Erythroblast (primary cell): Measurements from ENCODE around the gene PTK7.
"Not testable (repeated sequence)": the region's sequence is repeated elsewhere in the genome, so short reads cannot be mapped to it uniquely, and the experiment has no call there.

Experiments used
- DNase-seq, 2 experiments: peaks; one replicate each; lab custom pipeline; 2025; lab: John Stamatoyannopoulos, UW
- GATA1 ChIP-seq: IDR thresholded peaks from 2 replicates; pipeline ENCODE4 v1.6.1; 2011; ENCODE audit warnings: low read depth, mild to moderate bottlenecking, control low read depth, low read length, moderate library complexity
- POLR2A ChIP-seq: IDR thresholded peaks from 2 replicates; pipeline ENCODE4 v1.6.1; 2011; ENCODE audit warnings: mild to moderate bottlenecking, low read length

PTK7 gene

DNA sequence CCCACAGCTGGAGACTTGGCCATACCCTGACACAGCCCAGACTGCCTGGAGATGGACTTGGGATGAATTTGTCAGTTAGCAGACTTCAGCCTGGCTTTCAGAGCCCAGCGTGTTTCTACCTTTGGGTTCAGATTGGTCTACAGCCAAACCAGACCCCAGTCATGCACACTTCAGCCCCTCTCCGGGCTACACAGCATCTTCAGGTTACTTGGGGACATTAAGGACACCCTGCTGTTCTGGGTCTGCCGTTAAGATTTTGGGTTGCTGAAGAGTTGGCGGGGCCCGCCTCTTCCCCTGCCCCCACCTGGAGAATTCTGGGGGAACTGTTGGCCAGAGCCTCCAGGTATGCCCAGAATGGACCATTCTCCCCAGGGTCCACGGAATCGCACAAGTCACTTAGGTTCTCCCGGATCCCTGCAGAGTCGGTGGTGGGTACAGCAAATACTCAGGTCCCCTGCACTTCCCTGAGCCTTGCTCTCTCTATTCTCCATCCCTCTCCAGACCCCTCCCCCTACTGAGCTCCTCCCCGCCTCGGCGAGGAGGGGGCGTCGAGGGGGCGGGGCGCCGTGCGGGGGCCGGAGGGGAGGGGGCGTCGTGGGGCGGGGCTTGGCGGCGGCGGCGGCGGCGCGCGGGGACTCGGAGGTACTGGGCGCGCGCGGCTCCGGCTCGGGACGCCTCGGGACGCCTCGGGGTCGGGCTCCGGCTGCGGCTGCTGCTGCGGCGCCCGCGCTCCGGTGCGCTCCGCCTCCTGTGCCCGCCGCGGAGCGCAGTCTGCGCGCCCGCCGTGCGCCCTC is at the start of gene PTK7:
Gene PTK7, plus strand, starts transcription at position 645 of the 794 bp plus-strand sequence. CDS start 175 bp downstream, outside the sequence.
- DNase-seq: no peak

DNA sequence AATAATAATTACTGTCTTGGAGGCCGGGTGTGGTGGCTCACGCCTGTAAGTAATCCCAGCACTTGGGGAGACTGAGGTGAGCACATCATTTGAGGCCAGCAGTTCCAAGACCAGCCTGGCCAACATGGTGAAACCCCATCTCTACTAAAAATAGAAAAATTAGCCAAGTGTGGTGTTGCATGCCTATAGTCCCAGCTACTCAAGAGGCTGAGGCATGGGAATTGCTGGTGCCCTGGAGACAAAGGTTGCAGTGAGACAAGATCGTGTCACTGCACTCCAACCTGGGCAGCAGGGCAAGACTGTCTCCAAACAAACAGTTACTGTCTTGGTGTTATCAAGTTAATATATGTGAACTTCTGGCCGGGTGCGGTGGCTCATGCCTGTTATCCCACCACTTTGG is 49.7 kb upstream of the PTK7 start:
- TF ChIP-seq GATA1 (no peak), POLR2A (no peak)
- no peak for DNase-seq

More for the DNA sequence above, at the start of gene PTK7:
- no peak for TF ChIP-seq POLR2A
- no peak for TF ChIP-seq GATA1

DNA sequence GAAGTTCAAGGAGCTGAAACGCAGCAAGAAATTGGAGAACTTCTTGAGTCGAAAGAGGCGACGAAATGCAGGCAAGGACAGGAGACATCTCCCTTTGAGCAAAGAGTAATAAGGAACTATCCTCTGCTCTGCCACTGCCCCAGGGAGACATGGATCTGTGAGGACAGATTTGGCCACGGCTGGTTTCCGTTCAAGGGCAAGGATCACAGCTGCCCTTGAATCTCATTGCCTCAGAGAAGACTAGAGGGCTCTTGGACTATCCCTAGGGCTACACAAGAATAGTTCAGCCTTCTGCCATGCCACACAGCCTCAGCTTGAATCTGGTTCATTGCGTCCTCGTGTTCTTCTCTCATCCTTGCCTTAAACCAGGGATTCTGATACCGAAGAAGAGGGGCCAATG is 47.0 kb upstream of the PTK7 start:
- DNase-seq: no peak
- TF ChIP-seq GATA1 (no peak), POLR2A (no peak)

DNA sequence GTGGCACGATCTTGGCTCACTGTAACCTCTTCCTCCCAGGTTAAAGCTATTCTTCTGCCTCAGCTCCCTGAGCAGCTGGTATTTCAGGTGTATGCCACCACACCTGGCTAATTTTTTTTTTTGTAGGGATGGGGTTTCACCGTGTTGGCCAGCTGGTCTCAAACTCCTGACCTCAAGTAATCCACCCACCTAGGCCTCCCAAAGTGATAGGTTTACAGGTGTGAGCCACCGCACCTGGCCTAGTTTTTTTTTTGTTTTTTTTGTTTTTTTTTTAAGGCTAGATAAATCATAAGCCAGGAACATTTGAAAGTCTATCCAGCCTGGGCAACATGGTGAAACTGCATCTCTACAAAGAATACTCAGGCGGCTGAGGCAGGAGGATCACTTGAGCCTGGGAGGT is 43.8 kb upstream of the PTK7 start:
- no peak for TF ChIP-seq POLR2A
- TF ChIP-seq GATA1: no peak
- DNase-seq: no peak

DNA sequence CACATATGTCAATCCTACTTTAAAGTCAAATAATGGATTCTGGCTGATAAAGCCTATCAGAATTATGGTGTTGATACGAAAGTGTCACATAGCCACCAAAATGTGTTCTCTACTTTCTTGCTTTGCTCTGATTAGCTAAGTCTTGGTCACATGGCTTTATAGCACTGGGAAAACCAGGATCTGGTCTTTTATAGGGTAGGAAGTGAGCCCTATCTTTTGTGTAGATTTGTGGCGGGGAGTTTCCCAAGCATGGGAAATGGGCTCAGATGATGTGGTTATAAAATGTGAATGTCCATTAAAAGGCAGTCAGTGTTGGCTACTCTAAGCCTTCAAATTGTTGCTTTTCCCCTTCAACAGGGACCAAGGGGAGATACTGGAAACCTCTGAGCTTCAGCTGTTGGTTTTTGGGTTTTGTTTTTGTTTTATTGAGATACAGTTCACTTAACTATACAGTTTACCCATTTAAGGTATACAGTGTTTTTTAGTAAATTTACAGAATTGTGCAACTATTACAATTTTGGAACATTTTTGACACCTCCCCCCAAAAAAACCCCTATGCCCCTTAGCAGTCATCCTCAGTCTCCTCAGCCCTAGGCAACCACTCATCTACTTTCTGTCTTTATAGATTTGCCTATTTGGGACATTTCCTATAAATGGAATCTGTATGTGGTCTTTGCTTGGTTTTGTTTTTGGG is 42.5 kb upstream of the PTK7 start:
- no peak for TF ChIP-seq POLR2A
- TF ChIP-seq GATA1: no peak
- DNase-seq: no peak

DNA sequence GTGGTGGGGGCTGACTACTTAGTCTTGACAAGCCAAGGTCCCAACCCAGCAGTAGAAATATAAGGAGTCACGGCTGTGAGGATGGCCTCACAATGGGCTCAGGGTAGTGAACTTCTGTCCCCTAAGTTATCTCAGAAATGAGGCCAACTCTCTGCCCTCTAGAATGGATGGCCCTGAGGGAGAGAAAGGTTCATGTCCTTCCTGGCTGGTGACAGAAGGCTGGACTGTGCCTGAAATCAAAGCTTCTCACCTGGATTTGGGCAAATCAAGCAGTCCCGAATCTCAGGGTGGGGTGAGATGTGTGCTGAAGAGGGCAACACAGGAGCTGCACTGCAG is 42.0 kb upstream of the PTK7 start:
- DNase-seq: no peak
- no peak for TF ChIP-seq GATA1
- no peak for TF ChIP-seq POLR2A

DNA sequence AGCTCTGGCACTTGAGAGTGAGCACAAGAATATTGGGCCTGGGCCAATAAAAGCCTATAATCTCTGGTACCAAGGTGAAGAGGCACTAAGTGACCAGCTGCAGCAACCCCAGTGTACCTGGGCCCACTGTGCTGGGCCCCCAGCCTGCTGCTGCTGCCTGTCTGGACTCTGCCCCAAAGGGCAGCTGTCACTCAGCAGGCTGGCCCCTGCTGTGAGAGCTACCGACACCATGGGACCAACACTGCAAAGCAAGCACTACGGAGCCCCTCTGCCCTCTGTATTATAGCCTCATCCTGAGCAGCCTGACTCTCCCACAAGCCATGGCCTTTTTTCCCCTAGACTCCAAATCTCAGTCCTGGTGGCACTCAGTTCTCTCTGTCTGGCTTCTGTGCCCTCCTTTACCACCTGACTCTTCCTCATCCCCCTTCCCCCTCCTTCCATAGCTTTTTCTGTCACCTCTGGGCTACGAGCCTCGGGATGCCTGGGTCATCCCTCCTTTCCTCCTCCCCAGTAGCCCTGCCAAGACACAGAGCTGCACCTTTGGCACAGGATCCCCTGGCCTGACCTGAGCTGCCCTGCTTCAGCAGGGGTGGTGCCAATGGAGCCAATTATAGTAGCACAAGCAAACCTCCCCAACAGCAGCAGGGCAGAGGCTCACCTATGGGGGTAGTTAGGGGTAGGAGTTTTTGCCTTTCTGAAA is 40.5 kb upstream of the PTK7 start:
- no peak for TF ChIP-seq GATA1
- no peak for TF ChIP-seq POLR2A
- DNase-seq: no peak

DNA sequence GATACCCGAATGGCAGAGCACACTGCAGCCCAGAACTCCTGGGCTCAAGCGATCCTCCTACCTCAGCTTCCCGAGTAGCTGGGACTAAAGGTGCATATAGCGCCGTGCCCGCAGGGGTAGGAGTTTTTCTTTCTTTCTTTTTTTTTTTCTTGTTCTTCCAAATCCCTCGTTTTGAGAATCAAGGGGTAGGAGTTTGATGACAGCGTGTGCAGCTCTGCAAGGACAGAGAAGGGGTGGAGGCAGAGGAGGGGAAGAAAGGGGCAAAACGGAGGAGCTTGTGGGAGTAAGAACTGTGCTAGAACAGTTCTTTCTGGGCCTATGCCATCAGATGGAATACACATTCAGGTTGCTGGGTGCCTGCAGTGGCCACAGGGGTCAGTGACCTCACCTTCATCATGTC is 39.4 kb upstream of the PTK7 start:
- TF ChIP-seq POLR2A: no peak
- TF ChIP-seq GATA1: no peak
- DNase-seq: no peak

DNA sequence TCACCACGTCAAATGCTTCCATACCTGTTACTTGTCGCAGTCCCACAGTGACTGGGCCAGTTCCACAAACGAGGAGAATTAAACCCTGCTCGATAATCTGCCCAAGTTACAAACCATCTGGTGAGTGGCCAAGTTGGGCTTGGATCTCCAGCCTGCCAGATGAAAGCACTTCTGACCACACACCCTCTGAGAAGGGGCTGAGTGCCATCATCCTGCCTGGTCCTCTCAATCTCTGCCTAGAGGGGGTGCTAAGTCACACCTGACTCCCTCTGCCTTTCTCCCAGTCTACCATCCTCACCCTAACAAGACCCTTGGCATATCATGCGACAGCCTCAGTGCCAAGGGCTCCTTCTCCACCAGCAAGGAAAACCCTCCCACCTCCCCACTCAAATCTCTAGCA is 38.9 kb upstream of the PTK7 start:
- DNase-seq: no peak
- TF ChIP-seq POLR2A: no peak
- no peak for TF ChIP-seq GATA1

DNA sequence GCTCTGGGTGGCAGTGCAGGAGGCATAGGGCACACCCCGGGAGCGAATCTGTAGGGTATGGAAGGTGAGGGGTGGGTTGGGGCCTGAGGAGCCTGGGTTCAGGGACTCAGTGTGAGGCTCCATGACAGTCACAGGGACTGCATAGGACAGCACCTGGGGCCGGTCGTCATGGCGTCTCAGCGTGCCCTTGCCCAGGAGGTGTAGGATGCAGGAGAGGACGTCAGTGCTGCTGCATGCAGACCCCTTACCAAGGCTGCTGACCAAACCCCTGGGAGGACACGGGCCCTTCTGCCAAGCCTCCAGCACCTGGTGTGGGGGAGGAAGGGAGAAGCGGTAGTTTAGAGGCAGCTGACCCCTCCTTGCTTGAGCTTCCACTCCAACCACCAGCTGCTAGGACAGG is 38.4 kb upstream of the PTK7 start:
- no peak for DNase-seq

DNA sequence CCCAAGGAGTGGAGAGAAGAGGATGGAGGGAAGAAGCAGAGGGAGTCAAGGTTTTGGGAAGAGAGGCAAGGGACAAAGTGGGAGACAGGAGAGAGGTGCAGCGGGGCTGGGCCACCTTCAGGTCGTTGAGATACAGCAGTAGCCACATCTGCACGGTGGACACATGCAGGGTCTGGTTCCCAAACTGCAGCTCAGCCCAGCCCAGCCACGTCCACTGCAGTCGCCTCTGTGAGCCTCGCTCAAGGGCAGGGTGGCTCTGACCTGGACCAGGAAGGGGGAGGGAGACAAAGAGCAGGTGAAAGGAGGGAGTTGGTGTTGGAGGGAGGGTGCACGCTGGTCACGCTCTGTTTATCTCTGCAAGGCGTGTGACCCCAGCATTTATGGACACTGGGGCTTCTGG is 37.4 kb upstream of the PTK7 start:
- DNase-seq: no peak
- no peak for TF ChIP-seq GATA1
- TF ChIP-seq POLR2A: no peak

More for the DNA sequence above, 38.4 kb upstream of the PTK7 start:
- TF ChIP-seq POLR2A (no peak), GATA1 (no peak)

DNA sequence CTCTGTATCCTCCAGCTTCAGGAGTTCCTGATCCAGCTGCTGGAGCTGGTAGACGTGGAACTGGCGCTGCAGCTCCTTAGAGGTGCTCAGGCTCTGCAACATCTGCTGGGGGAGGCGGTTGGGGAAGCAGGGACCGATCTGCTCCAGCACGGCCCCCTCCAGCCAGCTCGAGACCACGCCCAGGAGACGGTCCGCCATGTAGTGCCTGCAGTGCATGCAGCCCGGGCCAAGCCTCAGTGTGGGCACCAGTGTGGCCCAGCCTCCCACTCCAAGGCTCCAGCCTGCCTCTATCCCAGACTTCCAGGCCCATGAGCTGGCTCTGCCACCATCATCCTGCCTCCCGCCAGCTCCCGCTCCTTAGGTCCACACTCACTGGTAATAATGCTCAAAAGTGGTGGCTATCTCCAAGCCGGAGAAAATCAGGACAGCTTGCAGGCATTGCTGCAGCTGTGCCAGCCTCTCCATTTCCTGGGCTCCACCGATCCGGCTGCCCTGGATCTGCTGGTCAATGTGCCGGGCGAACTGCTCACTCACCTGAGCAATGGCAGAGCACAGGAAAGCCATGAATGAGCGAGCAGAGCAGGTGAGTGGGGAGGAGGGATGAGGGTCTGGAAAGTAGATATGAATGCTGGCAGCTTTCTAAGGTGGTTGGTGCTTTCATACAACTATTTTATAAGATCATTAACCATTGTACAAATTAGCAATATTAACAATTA is 35.4 kb upstream of the PTK7 start:
- DNase-seq: no peak
- TF ChIP-seq GATA1 (no peak), POLR2A (no peak)

DNA sequence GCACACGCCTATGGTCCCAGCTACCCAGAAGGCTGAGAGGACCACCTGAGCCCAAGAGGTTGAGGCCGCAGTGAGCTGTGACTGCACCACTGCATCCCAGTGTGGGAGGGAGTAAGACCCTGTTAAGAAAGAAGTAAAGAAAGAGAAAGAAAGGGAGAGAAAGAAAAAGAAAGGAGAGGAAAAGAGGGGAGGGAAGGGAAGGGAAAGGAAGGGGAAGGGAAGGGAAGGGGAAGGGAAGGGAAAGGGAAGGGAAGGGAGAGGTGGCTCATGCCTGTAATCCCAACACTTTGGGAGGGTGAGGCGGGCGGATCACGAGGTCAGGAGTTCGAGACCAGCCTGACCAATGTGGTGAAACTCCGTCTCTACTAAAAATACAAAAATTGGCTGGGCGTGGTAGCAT is 34.6 kb upstream of the PTK7 start:
- not testable (repeated sequence) for DNase-seq
